Kidney glomerular epithelial cell (primary cell): ENCODE measurements around the gene CAPN10.
"Not testable (repeated sequence)": the region's sequence is repeated elsewhere in the genome, so short reads cannot be mapped to it uniquely, and the experiment has no call there.

Experiments used
- DNase-seq: peaks from one replicate; lab custom pipeline; 2025; lab: John Stamatoyannopoulos, UW

CAPN10 gene

GRCh38 chr2:240603081-240603835, 16.7 kb downstream of the CAPN10 start:
- DNase-seq = no peak

GRCh38 chr2:240603846-240604245, 17.3 kb downstream of the CAPN10 start:
- DNase-seq = no peak

GRCh38 chr2:240604291-240604938, 17.9 kb downstream of the CAPN10 start:
- peak; percentile 42 for DNase-seq

GRCh38 chr2:240604939-240605716, 18.6 kb downstream of the CAPN10 start:
- DNase-seq = no peak

- no peak for DNase-seq
Observed at GRCh38 chr2:240605867-240606743, 19.6 kb downstream of the CAPN10 start.

- DNase-seq = no peak
Observed at GRCh38 chr2:240611601-240612210, 25.2 kb downstream of the CAPN10 start.

- DNase-seq = no peak
Observed at GRCh38 chr2:240613781-240614180, 27.2 kb downstream of the CAPN10 start.

GRCh38 chr2:240614391-240614790, 27.9 kb downstream of the CAPN10 start:
- no peak for DNase-seq

GRCh38 chr2:240615396-240615795, 28.9 kb downstream of the CAPN10 start:
- no peak for DNase-seq

- DNase-seq = no peak
Observed at GRCh38 chr2:240615820-240616547, 29.4 kb downstream of the CAPN10 start.

GRCh38 chr2:240616860-240617666, 30.5 kb downstream of the CAPN10 start:
- DNase-seq = not testable (repeated sequence)

- no peak for DNase-seq
Observed at GRCh38 chr2:240618776-240619175, 32.2 kb downstream of the CAPN10 start.

- no peak for DNase-seq
Observed at GRCh38 chr2:240619506-240620148, 33.1 kb downstream of the CAPN10 start.

GRCh38 chr2:240620149-240620731, 33.7 kb downstream of the CAPN10 start:
- no peak for DNase-seq

GRCh38 chr2:240620859-240621258, 34.3 kb downstream of the CAPN10 start:
- no peak for DNase-seq

GRCh38 chr2:240622060-240622411, 35.5 kb downstream of the CAPN10 start:
- no peak for DNase-seq

- DNase-seq = no peak
Observed at GRCh38 chr2:240622531-240623235, 36.1 kb downstream of the CAPN10 start.

- DNase-seq = no peak
Observed at GRCh38 chr2:240623531-240624010, 37.0 kb downstream of the CAPN10 start.
